ENCODE measurements around the gene OR4F6.
A peak's percentile ranks its signal among the peaks of the same experiment; 100 is the strongest.

OR4F6 gene

DNA sequence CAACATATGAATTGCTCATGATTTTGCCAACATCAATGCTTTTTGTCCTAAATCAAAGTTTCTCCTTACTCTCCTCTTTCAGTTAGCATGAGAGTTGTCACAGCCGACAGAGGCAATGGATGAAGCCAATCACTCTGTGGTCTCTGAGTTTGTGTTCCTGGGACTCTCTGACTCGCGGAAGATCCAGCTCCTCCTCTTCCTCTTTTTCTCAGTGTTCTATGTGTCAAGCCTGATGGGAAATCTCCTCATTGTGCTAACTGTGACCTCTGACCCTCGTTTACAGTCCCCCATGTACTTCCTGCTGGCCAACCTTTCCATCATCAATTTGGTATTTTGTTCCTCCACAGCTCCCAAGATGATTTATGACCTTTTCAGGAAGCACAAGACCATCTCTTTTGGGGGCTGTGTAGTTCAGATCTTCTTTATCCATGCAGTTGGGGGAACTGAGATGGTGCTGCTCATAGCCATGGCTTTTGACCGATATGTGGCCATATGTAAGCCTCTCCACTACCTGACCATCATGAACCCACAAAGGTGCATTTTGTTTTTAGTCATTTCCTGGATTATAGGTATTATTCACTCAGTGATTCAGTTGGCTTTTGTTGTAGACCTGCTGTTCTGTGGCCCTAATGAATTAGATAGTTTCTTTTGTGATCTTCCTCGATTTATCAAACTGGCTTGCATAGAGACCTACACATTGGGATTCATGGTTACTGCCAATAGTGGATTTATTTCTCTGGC, 2.5 kb downstream of the OR4F6 start:
- no peaks in the 10 kb centered on the region for H3K4me1 ChIP-seq (ENCODE audit: control insufficient read depth, insufficient read depth, low read length)
- peaks cover 18% of the 10 kb centered on the region for H3K27me3 ChIP-seq (replicated peaks; ENCODE audit: control insufficient read depth, insufficient read depth, low read length)
- no peak overlapping the region for H3K4me3 ChIP-seq (ENCODE audit: low read length)
- no peak for DNase-seq (ENCODE audit: low read depth)
- no peaks in the 10 kb centered on the region for H3K9me3 ChIP-seq (ENCODE audit: control insufficient read depth, low read length)
- no peaks in the 10 kb centered on the region for H3K36me3 ChIP-seq (ENCODE audit: control insufficient read depth, insufficient read depth, low read length, severe bottlenecking)
- no peak overlapping the region for H3K9ac ChIP-seq (ENCODE audit: low read length)

DNA sequence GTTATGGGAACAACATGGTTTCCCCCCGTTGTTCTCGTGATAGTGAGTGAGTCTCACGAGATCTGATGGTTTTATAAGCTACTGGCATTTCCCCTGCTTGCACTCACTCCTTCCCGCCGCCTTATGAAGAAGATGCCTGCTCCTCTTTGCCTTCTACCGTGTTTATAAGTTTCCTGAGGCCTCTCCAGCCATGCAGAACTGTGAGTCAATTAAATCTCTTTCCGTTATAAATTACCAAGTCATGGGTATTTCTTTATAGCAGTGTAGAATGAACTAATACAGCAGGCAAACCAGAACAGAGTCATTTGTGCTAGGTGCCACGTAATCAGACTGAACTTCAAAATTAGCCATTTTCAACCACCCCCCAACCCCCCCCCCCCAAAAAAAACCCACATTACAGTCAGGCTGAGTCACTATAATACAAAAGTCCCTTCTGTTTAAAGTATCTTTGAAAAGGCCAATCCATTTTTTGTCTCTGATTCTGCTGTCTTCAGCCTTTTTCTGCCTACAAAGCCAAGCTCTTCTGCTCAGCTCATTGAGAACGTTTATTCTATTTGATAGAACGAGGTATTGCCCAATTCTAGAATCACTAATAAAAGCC, 4.1 kb downstream of the OR4F6 start:
- no peaks in the 10 kb centered on the region for H3K9me3 ChIP-seq (ENCODE audit: control insufficient read depth, low read length)
- DNase-seq (ENCODE audit: low read depth): no peak

DNA sequence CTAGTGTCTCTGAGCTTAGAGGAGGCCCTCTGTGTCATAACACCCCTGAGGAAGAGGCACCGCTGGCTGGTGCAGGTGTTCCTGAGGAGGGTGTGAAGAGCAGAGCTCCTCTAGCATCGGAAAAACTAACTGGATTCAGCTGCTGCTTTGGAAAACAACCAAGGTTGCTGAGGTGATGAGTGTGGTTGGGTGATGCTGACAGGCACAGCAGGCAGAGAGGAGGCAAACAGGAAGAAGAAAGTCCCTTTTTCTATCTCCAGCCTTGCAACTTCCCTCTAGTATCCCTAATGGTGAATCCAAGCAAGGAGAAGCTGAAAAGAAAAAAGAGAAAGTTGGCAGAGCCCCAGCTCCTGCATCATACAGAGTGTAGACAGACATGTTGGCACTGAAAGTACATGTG, 4.9 kb downstream of the OR4F6 start:
- Histone ChIP-seq H3K4me1 (ENCODE audit: control insufficient read depth, insufficient read depth, low read length) (no peaks in the 10 kb centered on the region), H3K27me3 (replicated peaks; ENCODE audit: control insufficient read depth, insufficient read depth, low read length) (peaks cover 10% of the 10 kb centered on the region), H3K4me3 (ENCODE audit: low read length) (no peak overlapping the region), H3K9ac (ENCODE audit: low read length) (no peak overlapping the region), H3K9me3 (ENCODE audit: control insufficient read depth, low read length) (no peaks in the 10 kb centered on the region), H3K36me3 (ENCODE audit: control insufficient read depth, insufficient read depth, low read length, severe bottlenecking) (no peaks in the 10 kb centered on the region)
- peak; percentile 38 for DNase-seq (ENCODE audit: low read depth)

More for the DNA sequence above, 4.1 kb downstream of the OR4F6 start:
- peaks cover 12% of the 10 kb centered on the region for H3K27me3 ChIP-seq (replicated peaks; ENCODE audit: control insufficient read depth, insufficient read depth, low read length)
- no peaks in the 10 kb centered on the region for H3K36me3 ChIP-seq (ENCODE audit: control insufficient read depth, insufficient read depth, low read length, severe bottlenecking)
- H3K4me1 ChIP-seq (ENCODE audit: control insufficient read depth, insufficient read depth, low read length): no peaks in the 10 kb centered on the region
- no peak overlapping the region for H3K4me3 ChIP-seq (ENCODE audit: low read length)
- no peak overlapping the region for H3K9ac ChIP-seq (ENCODE audit: low read length)

DNA sequence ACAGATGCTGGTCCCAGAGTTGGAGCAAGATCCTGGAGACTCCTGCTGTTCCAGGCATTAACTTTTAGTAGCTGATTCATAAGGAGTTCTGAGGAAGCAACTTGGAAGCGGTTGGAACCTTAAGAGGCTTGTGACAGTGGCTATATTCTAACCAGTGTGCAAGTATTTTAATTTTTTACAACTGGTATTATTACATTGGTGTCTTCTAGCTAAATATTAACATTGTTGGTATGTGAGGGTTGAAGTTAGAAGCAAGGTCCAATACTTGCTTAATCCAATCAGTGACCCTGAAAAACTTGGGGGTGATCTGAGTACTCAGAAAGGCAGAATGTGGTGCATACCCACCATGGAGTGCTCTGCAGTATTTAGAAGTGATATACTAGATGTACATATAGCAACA, 7.1 kb downstream of the OR4F6 start:
- H3K4me3 ChIP-seq (ENCODE audit: low read length): no peak overlapping the region
- H3K36me3 ChIP-seq (ENCODE audit: control insufficient read depth, insufficient read depth, low read length, severe bottlenecking): no peaks in the 10 kb centered on the region
- H3K4me1 ChIP-seq (ENCODE audit: control insufficient read depth, insufficient read depth, low read length): peaks cover 4% of the 10 kb centered on the region
- no peaks in the 10 kb centered on the region for H3K9me3 ChIP-seq (ENCODE audit: control insufficient read depth, low read length)
- peaks cover 6% of the 10 kb centered on the region for H3K27me3 ChIP-seq (replicated peaks; ENCODE audit: control insufficient read depth, insufficient read depth, low read length)
- H3K9ac ChIP-seq (ENCODE audit: low read length): no peak overlapping the region
- no peak for DNase-seq (ENCODE audit: low read depth)

DNA sequence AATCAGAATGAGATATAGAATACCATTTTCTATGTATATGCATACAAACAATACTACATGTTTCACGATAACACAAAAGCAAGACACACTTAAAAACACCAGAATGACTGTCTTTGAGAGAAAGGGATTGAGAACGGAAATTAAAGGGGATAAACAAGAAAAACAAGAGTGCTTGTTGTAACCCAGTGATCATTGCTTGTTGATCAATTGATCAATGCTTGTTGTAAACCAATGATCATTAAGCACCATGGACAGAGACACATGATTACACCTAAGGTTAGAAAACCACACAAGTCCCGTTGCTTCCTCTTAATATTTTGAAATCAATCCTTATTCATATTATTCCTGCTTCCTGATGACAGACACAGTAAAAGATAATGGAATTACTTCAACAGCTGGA, 7.6 kb downstream of the OR4F6 start:
- Histone ChIP-seq H3K36me3 (ENCODE audit: control insufficient read depth, insufficient read depth, low read length, severe bottlenecking) (no peaks in the 10 kb centered on the region), H3K4me1 (ENCODE audit: control insufficient read depth, insufficient read depth, low read length) (peaks cover 4% of the 10 kb centered on the region), H3K27me3 (replicated peaks; ENCODE audit: control insufficient read depth, insufficient read depth, low read length) (peaks cover 3% of the 10 kb centered on the region), H3K9me3 (ENCODE audit: control insufficient read depth, low read length) (no peaks in the 10 kb centered on the region), H3K4me3 (ENCODE audit: low read length) (no peak overlapping the region), H3K9ac (ENCODE audit: low read length) (no peak overlapping the region)
- peak; percentile 35 for DNase-seq (ENCODE audit: low read depth)

DNA sequence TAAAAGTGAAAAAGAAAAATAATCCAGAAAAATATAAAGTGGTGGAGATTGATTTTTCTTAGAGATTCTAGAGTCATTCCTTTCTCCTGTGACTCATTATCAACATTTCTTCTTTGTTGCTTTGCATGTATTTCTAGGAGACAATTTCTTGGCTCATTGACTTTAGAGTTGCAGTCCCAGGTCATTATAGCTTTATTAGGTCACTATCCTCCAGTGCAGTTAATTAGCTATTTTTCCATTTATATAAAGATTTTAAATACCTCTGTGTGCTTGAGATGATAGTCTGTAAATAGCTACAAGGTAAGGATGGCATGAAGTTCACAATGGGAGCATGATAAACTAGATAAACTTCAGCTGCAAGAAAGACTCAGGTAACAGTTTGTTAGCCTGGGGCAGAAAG, 8.6 kb downstream of the OR4F6 start, which contains the start of gene OR4F15:
Gene OR4F15, plus strand, starts transcription at position 301 of the 400 bp plus-strand sequence. CDS start 5,985 bp downstream, outside the sequence.
- DNase-seq (ENCODE audit: low read depth): no peak
- no peaks in the 10 kb centered on the region for H3K9me3 ChIP-seq (ENCODE audit: control insufficient read depth, low read length)
- no peaks in the 10 kb centered on the region for H3K27me3 ChIP-seq (replicated peaks; ENCODE audit: control insufficient read depth, insufficient read depth, low read length)
- H3K4me1 ChIP-seq (ENCODE audit: control insufficient read depth, insufficient read depth, low read length): peaks cover 4% of the 10 kb centered on the region
- H3K9ac ChIP-seq (ENCODE audit: low read length): no peak within 1 kb of the TSS
- no peak within 1 kb of the TSS for H3K4me3 ChIP-seq (ENCODE audit: low read length)
- no peaks in the 10 kb centered on the region for H3K36me3 ChIP-seq (ENCODE audit: control insufficient read depth, insufficient read depth, low read length, severe bottlenecking)

DNA sequence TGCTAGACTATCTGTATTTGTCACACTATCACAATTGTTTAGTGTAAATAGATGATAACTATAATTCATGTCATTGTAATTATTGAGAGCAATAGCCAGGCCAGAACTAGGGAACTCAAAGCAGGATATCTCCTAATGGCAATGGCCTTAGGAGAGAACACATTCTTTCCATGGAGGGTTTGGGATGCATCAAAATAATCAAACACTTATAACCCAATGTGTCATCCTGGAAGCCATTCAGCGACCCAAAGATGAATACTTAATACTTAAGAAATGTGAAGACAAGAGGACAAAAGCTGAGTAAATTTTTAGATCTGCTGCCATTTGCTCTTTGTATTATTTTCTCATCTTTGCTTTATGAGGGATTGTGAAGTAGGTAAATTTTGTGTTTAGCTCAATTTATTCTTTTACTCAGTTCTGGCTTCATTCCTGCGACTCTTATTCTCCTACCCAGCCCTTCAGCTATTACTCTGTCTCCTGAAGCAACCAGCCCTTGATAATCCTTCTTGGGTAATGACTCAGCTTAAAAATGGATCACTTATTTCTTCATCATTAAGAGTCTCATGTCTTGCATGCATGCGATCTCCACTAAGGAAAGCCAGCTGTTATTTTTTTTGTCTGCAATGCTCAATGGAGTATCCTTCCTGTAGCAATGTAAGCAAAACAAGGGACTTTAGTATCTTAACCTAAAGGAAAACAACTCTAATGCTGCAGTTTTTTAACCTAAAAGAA, 10.7 kb downstream of the OR4F6 start:
- H3K9me3 ChIP-seq (ENCODE audit: control insufficient read depth, low read length): no peaks in the 10 kb centered on the region
- DNase-seq (ENCODE audit: low read depth): peak; percentile 91
- peaks cover 4% of the 10 kb centered on the region for H3K4me1 ChIP-seq (ENCODE audit: control insufficient read depth, insufficient read depth, low read length)
- H3K27me3 ChIP-seq (replicated peaks; ENCODE audit: control insufficient read depth, insufficient read depth, low read length): peaks cover 7% of the 10 kb centered on the region
- no peaks in the 10 kb centered on the region for H3K36me3 ChIP-seq (ENCODE audit: control insufficient read depth, insufficient read depth, low read length, severe bottlenecking)
- H3K9ac ChIP-seq (ENCODE audit: low read length): no peak overlapping the region
- H3K4me3 ChIP-seq (ENCODE audit: low read length): no peak overlapping the region

DNA sequence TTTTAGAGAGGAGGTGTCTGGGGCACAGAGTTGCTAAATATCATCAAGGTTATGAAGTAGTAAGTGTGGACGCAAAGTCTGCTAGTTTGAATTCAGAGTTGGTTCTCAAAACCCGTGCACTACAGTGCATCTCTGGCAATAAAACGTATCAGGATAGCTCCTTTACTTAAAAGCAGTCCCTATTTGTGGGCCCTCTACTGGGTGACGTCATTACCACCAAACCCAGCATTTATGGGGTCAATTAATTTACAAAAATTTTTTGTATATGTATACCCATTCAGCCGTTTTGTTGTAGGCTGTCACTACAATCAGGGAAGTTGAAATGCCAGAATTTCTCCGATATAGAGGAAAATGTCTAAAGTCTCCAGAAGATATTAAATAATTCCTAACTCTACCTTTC, 17.5 kb downstream of the OR4F6 start:
- DNase-seq (ENCODE audit: low read depth): no peak
- Histone ChIP-seq H3K9me3 (ENCODE audit: control insufficient read depth, low read length) (no peaks in the 10 kb centered on the region), H3K27me3 (replicated peaks; ENCODE audit: control insufficient read depth, insufficient read depth, low read length) (peaks cover 7% of the 10 kb centered on the region), H3K36me3 (ENCODE audit: control insufficient read depth, insufficient read depth, low read length, severe bottlenecking) (no peaks in the 10 kb centered on the region), H3K4me3 (ENCODE audit: low read length) (no peak overlapping the region), H3K4me1 (ENCODE audit: control insufficient read depth, insufficient read depth, low read length) (no peaks in the 10 kb centered on the region), H3K9ac (ENCODE audit: low read length) (no peak overlapping the region)

DNA sequence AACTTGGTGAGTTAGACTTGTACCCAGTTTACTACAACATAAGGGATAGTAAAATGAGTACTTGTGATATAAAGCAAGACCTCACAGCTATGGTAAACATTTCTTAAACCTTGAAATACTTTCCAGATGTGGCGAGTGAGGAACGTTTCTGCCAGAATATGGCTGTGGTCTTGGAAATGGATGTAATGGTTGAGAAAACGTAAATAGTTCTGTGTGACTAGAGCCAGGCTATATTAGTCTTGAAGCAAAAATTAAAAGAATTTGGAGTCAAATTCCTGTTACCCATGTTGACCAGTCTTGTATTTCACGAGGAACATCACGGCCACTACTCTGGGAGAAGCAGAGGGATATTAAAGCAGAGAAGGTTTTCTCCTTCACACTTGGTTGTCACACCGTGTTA, 23.9 kb downstream of the OR4F6 start:
- Histone ChIP-seq H3K9ac (ENCODE audit: low read length) (no peak overlapping the region), H3K27me3 (replicated peaks; ENCODE audit: control insufficient read depth, insufficient read depth, low read length) (no peaks in the 10 kb centered on the region), H3K4me1 (ENCODE audit: control insufficient read depth, insufficient read depth, low read length) (no peaks in the 10 kb centered on the region), H3K36me3 (ENCODE audit: control insufficient read depth, insufficient read depth, low read length, severe bottlenecking) (no peaks in the 10 kb centered on the region), H3K4me3 (ENCODE audit: low read length) (no peak overlapping the region), H3K9me3 (ENCODE audit: control insufficient read depth, low read length) (peaks cover 2% of the 10 kb centered on the region)
- DNase-seq (ENCODE audit: low read depth): peak; percentile 89

DNA sequence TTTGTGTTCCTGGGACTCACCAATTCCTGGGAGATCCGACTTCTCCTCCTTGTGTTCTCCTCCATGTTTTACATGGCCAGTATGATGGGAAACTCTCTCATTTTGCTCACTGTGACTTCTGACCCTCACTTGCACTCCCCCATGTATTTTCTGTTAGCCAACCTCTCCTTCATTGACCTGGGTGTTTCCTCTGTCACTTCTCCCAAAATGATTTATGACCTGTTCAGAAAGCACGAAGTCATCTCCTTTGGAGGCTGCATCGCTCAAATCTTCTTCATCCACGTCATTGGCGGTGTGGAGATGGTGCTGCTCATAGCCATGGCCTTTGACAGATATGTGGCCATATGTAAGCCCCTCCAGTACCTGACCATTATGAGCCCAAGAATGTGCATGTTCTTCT, 25.5 kb downstream of the OR4F6 start:
- no peak overlapping the region for H3K4me3 ChIP-seq (ENCODE audit: low read length)
- H3K4me1 ChIP-seq (ENCODE audit: control insufficient read depth, insufficient read depth, low read length): no peaks in the 10 kb centered on the region
- H3K9ac ChIP-seq (ENCODE audit: low read length): no peak overlapping the region
- peaks cover 9% of the 10 kb centered on the region for H3K9me3 ChIP-seq (ENCODE audit: control insufficient read depth, low read length)
- no peaks in the 10 kb centered on the region for H3K36me3 ChIP-seq (ENCODE audit: control insufficient read depth, insufficient read depth, low read length, severe bottlenecking)
- DNase-seq (ENCODE audit: low read depth): no peak
- H3K27me3 ChIP-seq (replicated peaks; ENCODE audit: control insufficient read depth, insufficient read depth, low read length): no peaks in the 10 kb centered on the region

DNA sequence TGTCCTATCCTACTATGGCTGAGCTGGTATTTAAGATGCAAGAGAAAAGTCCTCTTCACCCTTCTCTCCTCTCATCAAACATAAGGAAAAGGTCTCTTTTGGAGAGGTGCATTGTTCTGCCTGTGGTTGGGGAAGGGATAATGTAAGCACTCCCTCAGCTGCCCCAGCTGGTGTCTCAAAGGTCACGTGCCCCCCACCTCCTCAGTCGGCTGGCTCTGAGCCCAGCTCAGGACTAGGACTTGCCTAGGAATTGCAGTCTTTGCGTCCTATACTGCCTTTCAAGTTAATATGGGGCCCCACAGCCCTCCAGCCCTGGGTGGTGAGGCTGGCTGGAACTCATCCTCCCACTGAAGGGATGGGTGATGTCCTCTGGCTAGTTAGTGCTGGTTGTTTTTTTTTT, 38.3 kb downstream of the OR4F6 start:
- Histone ChIP-seq H3K9me3 (ENCODE audit: control insufficient read depth, low read length) (no peaks in the 10 kb centered on the region), H3K36me3 (ENCODE audit: control insufficient read depth, insufficient read depth, low read length, severe bottlenecking) (no peaks in the 10 kb centered on the region), H3K4me1 (ENCODE audit: control insufficient read depth, insufficient read depth, low read length) (no peaks in the 10 kb centered on the region), H3K9ac (ENCODE audit: low read length) (no peak overlapping the region), H3K27me3 (replicated peaks; ENCODE audit: control insufficient read depth, insufficient read depth, low read length) (peaks cover 9% of the 10 kb centered on the region), H3K4me3 (ENCODE audit: low read length) (no peak overlapping the region)
- DNase-seq (ENCODE audit: low read depth): no peak
